Thyroid gland (tissue), 4 donors: ENCODE data around the gene PCDHGA5.

ENCODE experiments used
- CTCF ChIP-seq, 6 experiments: fragments of 200-600 bp in 3 of 6; fragments of 450-650 bp in 3 of 6; sonication (generic) in 3 of 6; IDR thresholded peaks; one replicate each; pipeline ENCODE4 v1.5.1; 2016 to 2019; ENCODE audit warnings: antibody characterized with exemption in 6 of 6, mild to moderate bottlenecking in 2 of 6, inconsistent platforms in 1 of 6, moderate library complexity in 1 of 6
- POLR2A ChIP-seq, 2 donors: fragments of 450-650 bp; IDR thresholded peaks; one replicate each; pipeline ENCODE4 v1.6.1; 2017; ENCODE audit warnings: antibody characterized with exemption in 2 of 2, mild to moderate bottlenecking in 2 of 2, moderate library complexity in 1 of 2

DNA sequence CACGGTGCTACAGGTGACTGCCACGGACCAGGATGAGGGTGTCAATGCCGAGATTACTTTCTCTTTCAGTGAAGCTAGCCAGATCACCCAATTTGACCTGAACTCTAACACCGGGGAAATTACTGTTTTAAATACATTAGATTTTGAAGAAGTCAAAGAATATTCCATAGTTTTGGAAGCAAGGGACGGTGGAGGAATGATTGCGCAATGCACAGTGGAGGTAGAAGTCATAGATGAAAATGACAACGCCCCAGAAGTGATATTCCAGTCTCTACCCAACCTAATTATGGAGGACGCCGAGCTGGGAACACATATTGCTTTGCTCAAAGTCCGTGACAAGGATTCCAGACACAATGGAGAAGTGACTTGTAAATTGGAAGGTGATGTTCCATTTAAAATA is 24.7 kb downstream of the PCDHGA5 start:
- TF ChIP-seq POLR2A (IDR thresholded peaks at IDR 0.05) (no peak), CTCF (IDR thresholded peaks at IDR 0.05) (no peak)
